SK-MEL-5 (cell line): Measurements from ENCODE around the gene FUT1. TPM values are rescaled to one million over a fixed set of nuclear protein-coding genes. Genes with fewer than 3 reads are reported as not detected.
A peak's percentile ranks its signal among the peaks of the same experiment; 100 is the strongest.
"Not testable (repeated sequence)": the region's sequence is repeated elsewhere in the genome, so short reads cannot be mapped to it uniquely, and the experiment has no call there.

Source experiments
- DNase-seq: peaks from one replicate; pipeline ENCODE4 v3.0.0-alpha.2; 2016; ENCODE audit warnings: low read depth, low spot score
- in situ Hi-C: cut with HindIII; loops from 2 replicates; pipeline ENCODE4 v1.10.0; 2016; ENCODE audit warnings: low sequenced_read_pairs, high pct_unique_total_duplicates, low pct_unique_long_range_greater_than_20kb
- total RNA-seq: library from RNA; depleted of rRNA; stranded (reverse); fragments of >200 nt; shearing (Covaris generic); gene quantifications from 2 replicates; pipeline ENCODE4 v1.2.3, GENCODE V29; 2014

FUT1 gene
- total RNA-seq, 1 experiment from 2014 or later: 0.16 TPM

GRCh38 chr19:48726556-48726955 is 25.9 kb downstream of the FUT1 start:
- in situ Hi-C loops: no loop called here
- no peak for DNase-seq

GRCh38 chr19:48724796-48725753 is 27.4 kb downstream of the FUT1 start:
- in situ Hi-C loops: no loop called here
- peak; percentile 95 for DNase-seq

GRCh38 chr19:48722196-48722708 is 30.2 kb downstream of the FUT1 start:
- no peak for DNase-seq
- in situ Hi-C loops: no loop called here

- DNase-seq: peak; percentile 17
- in situ Hi-C loops: no loop called here
These were observed 31.7 kb downstream of the FUT1 start for GRCh38 chr19:48720613-48721296.

GRCh38 chr19:48720251-48720612 is 32.2 kb downstream of the FUT1 start:
- in situ Hi-C loops: no loop called here
- DNase-seq: no peak

- in situ Hi-C loops: no loop called here
- DNase-seq: no peak
These were observed 32.9 kb downstream of the FUT1 start, which contains the start of gene MAMSTR for GRCh38 chr19:48719263-48720171. MAMSTR (minus strand) TSS chr19:48719725; CDS start chr19:48719031, 694 bp downstream.

GRCh38 chr19:48718711-48719231 is 33.7 kb downstream of the FUT1 start:
- in situ Hi-C loops: no loop called here

GRCh38 chr19:48718106-48718505 is 34.3 kb downstream of the FUT1 start:
- DNase-seq, in situ Hi-C loops: not testable (repeated sequence)

More at GRCh38 chr19:48718711-48719231, 33.7 kb downstream of the FUT1 start:
- DNase-seq: no peak

GRCh38 chr19:48716562-48717291 is 35.7 kb downstream of the FUT1 start:
- in situ Hi-C loops: no loop called here
- no peak for DNase-seq

GRCh38 chr19:48715681-48716171 is 36.7 kb downstream of the FUT1 start:
- in situ Hi-C loops: no loop called here
- DNase-seq: no peak

- in situ Hi-C loops: no loop called here
- no peak for DNase-seq
These were observed 37.4 kb downstream of the FUT1 start for GRCh38 chr19:48714759-48715675.

- peak; percentile 99 for DNase-seq
- in situ Hi-C loops: no loop called here
These were observed 38.3 kb downstream of the FUT1 start for GRCh38 chr19:48713864-48714755.

GRCh38 chr19:48713041-48713863 is 39.2 kb downstream of the FUT1 start:
- peak; percentile 47 for DNase-seq
- in situ Hi-C loops: no loop called here

- in situ Hi-C loops: no loop called here
These were observed 41.3 kb downstream of the FUT1 start for GRCh38 chr19:48711106-48711662.

More at GRCh38 chr19:48711106-48711662, 41.3 kb downstream of the FUT1 start:
- no peak for DNase-seq
